Fibroblast of peridontal ligament (primary cell): ENCODE data around the gene HOXC5.

Experiments used
- DNase-seq: peaks from one replicate; pipeline ENCODE4 v3.0.0-alpha.2; 2010; ENCODE audit errors: extremely low read depth

HOXC5 gene

GRCh38 chr12:54046809-54047159 lies 13.9 kb downstream of the HOXC5 start:
- no peak for DNase-seq

DNA sequence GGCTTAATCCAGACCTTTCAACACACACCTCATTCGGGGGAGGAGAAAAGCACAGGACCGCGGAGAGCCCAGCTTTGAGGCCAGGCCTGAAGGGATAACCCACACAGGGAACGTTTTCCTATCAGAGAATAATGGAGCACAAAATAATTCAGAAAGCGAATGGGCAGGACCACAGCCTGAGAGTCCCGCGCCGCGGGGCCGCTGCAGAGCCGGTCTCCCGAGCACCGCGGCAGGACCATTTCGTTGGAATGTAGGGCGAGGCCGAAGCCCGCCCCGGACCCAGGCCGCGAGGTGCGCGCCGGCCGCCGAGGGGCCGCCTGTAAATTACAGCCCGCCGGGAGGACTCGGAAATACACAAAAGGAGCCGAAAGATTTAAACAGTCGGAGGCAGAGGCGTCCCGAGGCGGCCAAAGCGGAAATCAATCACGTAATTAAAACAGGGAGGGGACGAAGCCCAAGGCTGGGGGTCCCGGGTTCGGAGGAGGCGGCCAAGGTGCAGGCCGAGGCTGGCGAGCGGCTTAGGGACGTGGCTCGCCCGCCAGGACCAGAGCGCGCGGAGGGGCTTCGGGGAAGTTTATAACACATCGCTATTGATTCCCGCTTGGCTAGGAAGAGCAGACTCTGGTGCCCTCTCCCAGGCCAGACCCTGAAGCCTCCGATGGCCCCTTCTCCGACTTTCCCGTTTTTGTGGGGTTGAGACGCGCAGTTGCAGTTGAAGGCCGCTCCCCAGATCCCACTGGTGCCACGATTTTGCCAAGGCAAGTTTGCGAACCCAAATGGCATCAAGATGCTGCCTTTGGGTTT lies 14.5 kb downstream of the HOXC5 start:
- DNase-seq: no peak

DNA sequence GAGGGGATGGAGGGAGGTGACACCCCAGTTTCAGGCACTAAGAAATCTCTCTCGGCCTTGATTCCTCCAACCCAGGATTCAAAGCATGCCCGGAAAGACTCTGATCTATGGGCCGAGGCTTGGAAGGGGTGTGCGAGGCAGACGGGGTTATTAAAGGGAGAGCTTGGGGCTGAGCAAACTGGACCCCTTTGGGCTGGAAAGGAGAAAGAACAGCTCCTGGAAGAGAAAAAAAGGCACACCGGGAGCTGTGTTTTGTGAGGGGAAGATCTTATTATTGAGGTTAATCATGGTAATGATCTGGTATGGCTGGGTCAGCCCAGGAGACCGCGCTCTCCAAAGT lies 15.1 kb downstream of the HOXC5 start:
- no peak for DNase-seq

- no peak for DNase-seq
Observed at GRCh38 chr12:54048406-54049093, 15.7 kb downstream of the HOXC5 start.

GRCh38 chr12:54049108-54049507 lies 16.3 kb downstream of the HOXC5 start:
- DNase-seq: no peak

DNA sequence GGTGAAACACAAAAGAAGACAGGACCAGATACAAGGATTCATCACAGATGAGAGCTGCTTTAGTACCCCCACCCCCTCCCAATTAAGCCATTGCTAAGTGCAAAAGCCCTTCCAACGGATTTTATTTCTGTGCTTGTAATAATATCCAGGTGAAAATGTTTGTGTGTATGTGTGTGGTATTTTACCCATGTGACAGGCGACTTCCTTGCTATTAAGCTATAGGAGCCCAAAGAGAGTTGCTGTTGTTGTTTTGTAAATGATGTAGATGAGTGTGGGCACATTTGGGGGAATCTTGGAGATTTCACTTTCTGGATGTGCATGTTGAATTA lies 17.6 kb downstream of the HOXC5 start:
- no peak for DNase-seq

DNA sequence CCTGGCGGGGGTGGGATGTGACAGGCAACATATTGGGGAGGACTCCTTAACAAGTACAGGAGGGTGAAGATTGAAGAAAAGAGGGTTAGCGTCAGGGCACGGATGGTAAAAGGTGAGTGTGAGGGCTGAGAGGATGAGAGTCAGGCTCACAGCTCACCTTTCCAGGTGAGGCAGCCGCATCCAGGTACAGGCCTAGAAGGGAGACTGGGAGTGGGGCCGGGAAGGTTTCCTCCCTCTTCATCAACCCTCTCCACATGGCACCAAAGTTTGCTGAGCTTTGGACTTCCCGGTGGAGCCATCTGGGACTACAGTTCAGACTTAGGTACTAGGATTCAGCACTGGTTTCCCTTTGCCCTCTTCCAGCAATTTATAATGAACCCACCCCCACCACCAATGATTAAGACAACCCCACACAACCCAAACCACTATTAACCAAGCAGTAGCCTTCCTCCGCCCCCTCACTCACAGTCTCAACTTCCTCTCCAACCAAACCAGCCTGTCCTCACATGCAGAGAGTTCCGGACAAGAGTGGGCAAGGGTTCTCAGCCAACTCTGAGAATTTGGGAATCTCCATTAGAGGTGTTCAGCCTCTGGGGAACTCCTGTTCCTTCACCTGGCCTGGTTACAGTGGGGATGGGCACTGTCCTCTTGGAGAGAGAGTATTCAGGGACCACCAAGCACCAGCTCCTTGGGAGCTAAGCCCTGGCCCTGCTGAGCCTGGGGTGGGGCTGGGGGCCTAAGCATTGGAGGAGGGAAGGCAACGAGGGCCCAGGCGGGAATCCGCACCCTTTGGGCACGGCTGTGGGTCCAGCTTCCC lies 18.4 kb downstream of the HOXC5 start:
- no peak for DNase-seq

DNA sequence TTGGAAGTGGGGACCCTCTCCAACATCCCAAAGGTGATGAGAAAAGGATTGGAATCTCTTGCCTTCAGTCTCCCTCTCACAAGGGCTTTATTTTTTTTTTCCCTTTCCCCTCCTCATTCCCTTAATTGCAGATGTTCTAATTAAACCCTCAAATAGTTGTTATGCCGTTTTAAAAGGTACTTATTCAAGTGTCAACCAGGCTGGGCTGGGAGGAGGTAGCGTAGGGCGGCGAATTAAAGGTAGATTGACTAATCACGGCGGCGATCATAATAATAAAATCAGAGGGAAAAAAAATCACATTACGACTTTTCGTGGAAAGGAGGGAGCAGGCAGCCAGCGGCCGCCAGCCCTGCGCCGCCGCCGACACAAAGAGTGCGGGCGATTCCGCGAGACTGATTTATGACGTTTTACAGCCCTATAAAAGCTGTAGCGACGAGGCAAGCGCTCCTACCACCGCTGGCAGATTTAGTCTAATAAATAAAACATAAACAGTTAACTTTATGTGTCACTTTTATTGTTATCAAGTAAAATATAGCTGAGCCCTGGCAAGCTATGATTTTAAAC lies 19.1 kb downstream of the HOXC5 start:
- no peak for DNase-seq

GRCh38 chr12:54052438-54053002 lies 19.7 kb downstream of the HOXC5 start:
- no peak for DNase-seq

- no peak for DNase-seq
Observed at GRCh38 chr12:54053003-54053750, 20.3 kb downstream of the HOXC5 start.

- DNase-seq: no peak
Observed at GRCh38 chr12:54053751-54054741, 21.2 kb downstream of the HOXC5 start, which contains the start of gene HOXC4. Gene HOXC4 (plus strand): TSS chr12:54053835. CDS start chr12:54053923, 88 bp downstream.

- no peak for DNase-seq
Observed at GRCh38 chr12:54054742-54055194, 21.9 kb downstream of the HOXC5 start.

- no peak for DNase-seq
Observed at GRCh38 chr12:54055552-54055951, 22.7 kb downstream of the HOXC5 start.

GRCh38 chr12:54056110-54056509 lies 23.3 kb downstream of the HOXC5 start:
- no peak for DNase-seq

GRCh38 chr12:54058128-54058768 lies 25.4 kb downstream of the HOXC5 start:
- no peak for DNase-seq

GRCh38 chr12:54059668-54060067 lies 26.8 kb downstream of the HOXC5 start:
- no peak for DNase-seq

DNA sequence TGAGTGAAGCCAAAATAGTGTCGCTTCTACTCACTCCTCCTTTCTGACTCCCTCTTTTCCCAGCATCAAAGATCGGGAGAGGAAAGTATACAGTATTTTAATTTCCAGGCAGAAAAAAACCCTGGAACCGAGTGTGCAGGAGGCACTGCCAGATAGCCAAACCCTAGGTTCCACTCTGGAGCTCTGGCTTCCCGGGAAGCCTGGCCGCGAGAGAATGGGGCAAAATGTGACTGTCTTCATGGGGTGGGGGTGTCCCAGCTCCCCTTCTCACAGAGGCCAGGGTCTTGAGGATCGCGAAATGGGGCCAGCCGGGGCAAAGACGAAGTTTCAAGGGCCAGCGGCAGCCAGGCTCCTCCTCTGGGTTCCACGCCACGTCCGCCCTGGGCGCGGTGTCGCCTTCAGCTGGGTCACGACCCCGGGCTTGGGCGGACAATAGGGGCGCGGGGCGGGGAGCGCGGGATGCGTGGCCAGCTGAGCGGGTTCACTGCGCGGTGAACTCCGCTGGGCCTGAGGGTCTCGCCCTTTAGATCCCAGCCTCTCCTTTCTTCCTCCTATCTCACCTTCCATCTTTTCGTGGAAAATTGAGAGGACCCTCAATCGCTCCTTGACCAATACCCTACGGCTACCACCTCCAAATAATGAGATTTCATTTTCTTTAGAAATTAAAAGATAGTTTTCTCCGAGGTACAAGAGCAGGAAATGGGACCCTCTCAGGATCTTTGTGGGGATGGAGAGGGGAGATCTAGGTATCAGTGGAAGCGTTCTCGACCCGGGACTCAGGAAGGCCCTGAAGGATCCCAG lies 27.5 kb downstream of the HOXC5 start:
- no peak for DNase-seq

- no peak for DNase-seq
Observed at GRCh38 chr12:54060975-54061778, 28.3 kb downstream of the HOXC5 start.
